Measurements from ENCODE around the gene MAP3K20.

DNA sequence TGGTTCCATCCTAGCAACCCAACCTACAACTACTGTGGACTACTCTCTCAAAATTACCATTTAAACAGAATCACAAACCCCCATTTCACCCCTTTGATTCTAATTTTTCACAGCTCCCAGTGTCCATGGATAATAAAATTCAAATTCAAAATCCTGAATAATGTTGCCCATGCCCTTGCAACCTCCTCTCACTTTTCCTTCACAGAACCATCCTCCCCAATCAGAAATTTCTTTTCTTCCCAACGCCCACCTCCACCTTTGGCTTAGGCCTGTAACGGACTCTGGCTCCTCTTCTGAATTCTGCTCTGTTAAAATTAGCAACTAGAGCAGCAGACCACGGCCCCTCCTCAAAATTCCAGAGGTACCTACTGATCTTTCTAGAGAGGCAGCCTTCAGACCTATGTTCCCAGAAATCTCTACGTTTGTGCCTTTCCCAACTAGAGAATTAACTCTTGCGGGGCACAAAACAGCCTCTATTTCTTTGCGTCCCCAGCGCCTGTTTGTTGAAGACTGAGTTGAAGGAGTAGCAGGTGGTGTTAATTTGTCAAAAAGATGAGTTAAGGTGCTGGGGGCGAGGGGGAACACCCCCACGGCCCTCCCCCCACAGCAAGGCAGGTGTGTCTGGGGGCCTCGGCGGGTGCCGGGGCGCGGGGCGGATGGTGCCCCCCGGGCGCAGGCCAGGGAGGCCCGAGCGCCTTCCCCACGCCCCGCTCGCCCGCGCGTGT lies 428 bp upstream of the MAP3K20 start:
- TF ChIP-seq, protein P1, sequence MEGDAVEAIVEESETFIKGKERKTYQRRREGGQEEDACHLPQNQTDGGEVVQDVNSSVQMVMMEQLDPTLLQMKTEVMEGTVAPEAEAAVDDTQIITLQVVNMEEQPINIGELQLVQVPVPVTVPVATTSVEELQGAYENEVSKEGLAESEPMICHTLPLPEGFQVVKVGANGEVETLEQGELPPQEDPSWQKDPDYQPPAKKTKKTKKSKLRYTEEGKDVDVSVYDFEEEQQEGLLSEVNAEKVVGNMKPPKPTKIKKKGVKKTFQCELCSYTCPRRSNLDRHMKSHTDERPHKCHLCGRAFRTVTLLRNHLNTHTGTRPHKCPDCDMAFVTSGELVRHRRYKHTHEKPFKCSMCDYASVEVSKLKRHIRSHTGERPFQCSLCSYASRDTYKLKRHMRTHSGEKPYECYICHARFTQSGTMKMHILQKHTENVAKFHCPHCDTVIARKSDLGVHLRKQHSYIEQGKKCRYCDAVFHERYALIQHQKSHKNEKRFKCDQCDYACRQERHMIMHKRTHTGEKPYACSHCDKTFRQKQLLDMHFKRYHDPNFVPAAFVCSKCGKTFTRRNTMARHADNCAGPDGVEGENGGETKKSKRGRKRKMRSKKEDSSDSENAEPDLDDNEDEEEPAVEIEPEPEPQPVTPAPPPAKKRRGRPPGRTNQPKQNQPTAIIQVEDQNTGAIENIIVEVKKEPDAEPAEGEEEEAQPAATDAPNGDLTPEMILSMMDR (conservative IDR thresholded peaks at IDR 0.05 in 1 of 2, IDR thresholded peaks at IDR 0.05 in 1 of 2; ENCODE audit: low read depth in 1 of 2, low read length in 2 of 2): no peak
- TF ChIP-seq EZH2 (IDR thresholded peaks at IDR 0.05; ENCODE audit: low read length, missing control alignments): no peak
